Stomach (tissue), 9 donors: ENCODE measurements around the gene PCK2. TPM values are rescaled to one million over a fixed set of nuclear protein-coding genes. Genes with fewer than 3 reads are reported as not detected.

ENCODE experiments used
- DNase-seq, 2 donors: peaks; one replicate each; pipeline versions ENCODE4 v3.0.0 to v3.0.0-alpha.2; 2013 to 2019
- H3K27ac ChIP-seq, 5 donors: fragments of 200-600 bp in 4 of 5; sonication (generic) in 4 of 5; one replicate each; pipeline ENCODE4 v1.5.1; 2013 to 2019; ENCODE audit warnings: mild to moderate bottlenecking in 1 of 5, moderate library complexity in 1 of 5
- H3K27me3 ChIP-seq, 3 donors: fragments of 200-600 bp; sonication (generic); one replicate each; pipeline ENCODE4 v1.5.1; 2017 to 2019; ENCODE audit warnings: mixed run types in 1 of 3
- H3K36me3 ChIP-seq, 4 donors: fragments of 200-600 bp; sonication (generic); 1 replicate in 3 of 4; 2 replicates in 1 of 4; pipeline ENCODE4 v1.5.1; 2016 to 2019
- H3K4me1 ChIP-seq, 4 donors: fragments of 200-600 bp; sonication (generic); one replicate each; pipeline ENCODE4 v1.5.1; 2016 to 2019
- H3K4me3 ChIP-seq, 4 donors: fragments of 200-600 bp; sonication (generic) in 3 of 4; one replicate each; pipeline ENCODE4 v1.5.1; 2016 to 2019; ENCODE audit warnings: mild to moderate bottlenecking in 1 of 4
- H3K9me3 ChIP-seq, 4 donors: fragments of 200-600 bp; sonication (generic); one replicate each; pipeline ENCODE4 v1.5.1; 2016 to 2019
- EP300 ChIP-seq: sonication (generic); formaldehyde crosslinking; IDR thresholded peaks from one replicate; pipeline ENCODE4 v1.6.1; 2017; ENCODE audit warnings: antibody characterized with exemption
- POLR2A ChIP-seq, 4 donors: fragments of 450-650 bp; IDR thresholded peaks; one replicate each; pipeline ENCODE4 v1.6.1; 2016; ENCODE audit warnings: antibody characterized with exemption in 4 of 4, control low read depth in 2 of 4, mild to moderate bottlenecking in 1 of 4, moderate library complexity in 1 of 4
- POLR2AphosphoS5 ChIP-seq, 3 donors: sonication (generic); formaldehyde crosslinking; IDR thresholded peaks; one replicate each; pipeline ENCODE4 v1.6.1; 2016; ENCODE audit warnings: antibody characterized with exemption in 3 of 3
- WGBS, 5 donors: extraction: QIAGEN DNeasy Blood & Tissue Kit in 3 of 5; methylation state at CpG; one replicate each; pipeline versions ENCODE4 v1.1.5 to v1.1.7; 2013 to 2018; 5-methylcytosine and 5-hydroxymethylcytosine counted together
- intact Hi-C: fragments of 100-400 bp; cut with DNase I; formaldehyde crosslinking; loops from one replicate; pipeline ENCODE4 v1.15.1; 2023; ENCODE audit warnings: low total_unique reads
- polyA plus RNA-seq, 3 donors: library from polyadenylated mRNA; stranded (reverse); fragments of 200-250 nt; gene quantifications; one replicate each; pipeline ENCODE4 v1.2.3, GENCODE V29; 2013
- total RNA-seq, 5 donors: library from RNA; depleted of rRNA; stranded (reverse); fragments of >200 nt; gene quantifications; one replicate each; pipeline versions ENCODE4 v1.1.0 to v1.2.3, GENCODE V29; 2014 to 2016
- TF ChIP-seq, protein P1 (sequence below), 7 experiments: fragments of 450-650 bp in 4 of 7; fragments of 200-600 bp in 3 of 7; sonication (generic) in 3 of 7; IDR thresholded peaks; one replicate each; pipeline ENCODE4 v1.5.1; 2016 to 2019; ENCODE audit warnings: antibody characterized with exemption in 7 of 7, control low read depth in 2 of 7, mild to moderate bottlenecking in 1 of 7
- donor health status: healthy with polysubstance abuse.
- donor health status: Bipolar disorder and iron deficiency.
- donor health status: healthy.

Gene PCK2
- total and polyA plus RNA-seq, 8 donors, result 2.3 to 168 (median 14.6) TPM

DNA sequence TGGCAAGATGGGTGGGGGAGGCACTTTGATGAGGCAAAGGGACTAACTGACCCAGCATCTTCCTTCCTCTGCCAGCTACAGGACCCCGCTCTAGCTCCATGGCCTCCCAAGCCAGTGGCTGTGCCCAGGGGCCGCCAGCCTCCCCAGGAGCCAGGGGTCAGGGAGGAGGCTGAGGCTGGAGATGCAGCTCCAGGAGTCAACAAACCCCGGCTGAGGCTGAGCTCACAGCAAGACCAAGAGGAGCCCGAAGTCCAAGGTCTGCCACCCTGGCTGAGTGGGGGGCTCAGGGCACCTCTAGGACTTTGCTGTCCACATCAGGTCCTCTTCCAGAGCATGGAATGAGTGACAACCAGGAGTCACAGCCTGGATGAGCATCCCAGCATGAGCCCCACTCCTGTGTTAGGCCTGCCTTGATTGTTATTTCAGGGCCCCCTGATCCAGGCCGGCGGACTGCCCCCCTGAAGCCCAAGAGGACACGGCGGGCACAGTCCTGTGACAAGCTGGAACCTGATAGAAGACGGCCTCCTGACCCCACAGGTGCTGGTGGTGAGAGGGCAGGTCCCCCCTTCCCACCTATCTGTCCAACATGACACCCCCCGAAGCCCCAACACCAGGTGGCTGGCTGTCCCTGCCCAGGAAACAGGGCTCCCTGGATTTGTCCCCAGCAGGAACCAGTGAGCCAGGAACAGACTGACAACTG, 25.2 kb upstream of the PCK2 start:
- 86 to 95% (median 89%) methylated on average over 4 to 10 of the region's 10 CpGs for WGBS, 5 donors
- intact Hi-C loops, result no loop called here

DNA sequence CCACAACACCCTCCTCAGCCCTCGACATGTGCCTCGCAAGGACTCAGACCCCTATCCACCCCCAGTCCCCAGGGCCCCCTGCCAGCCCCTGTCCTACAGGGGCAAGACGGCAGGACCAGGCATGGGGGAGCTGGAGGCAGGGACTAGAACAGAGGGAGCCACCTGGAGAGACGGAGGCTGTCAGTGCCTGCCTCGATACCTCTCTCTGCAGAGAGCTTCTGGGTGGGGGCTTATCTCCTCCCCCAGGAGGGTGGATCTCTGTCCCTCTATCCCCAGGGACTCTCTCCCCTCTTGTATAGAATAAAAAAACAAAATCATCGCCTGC, 24.7 kb upstream of the PCK2 start:
- H3K4me1 ChIP-seq, result peaks cover 6 to 32% (median 27%) of the 10 kb centered on the region in 4 donors
- 86 to 94% (median 89%) methylated on average over 4 to 6 of the region's 6 CpGs for WGBS, 5 donors
- no peak for DNase-seq
- TF ChIP-seq, protein P1, sequence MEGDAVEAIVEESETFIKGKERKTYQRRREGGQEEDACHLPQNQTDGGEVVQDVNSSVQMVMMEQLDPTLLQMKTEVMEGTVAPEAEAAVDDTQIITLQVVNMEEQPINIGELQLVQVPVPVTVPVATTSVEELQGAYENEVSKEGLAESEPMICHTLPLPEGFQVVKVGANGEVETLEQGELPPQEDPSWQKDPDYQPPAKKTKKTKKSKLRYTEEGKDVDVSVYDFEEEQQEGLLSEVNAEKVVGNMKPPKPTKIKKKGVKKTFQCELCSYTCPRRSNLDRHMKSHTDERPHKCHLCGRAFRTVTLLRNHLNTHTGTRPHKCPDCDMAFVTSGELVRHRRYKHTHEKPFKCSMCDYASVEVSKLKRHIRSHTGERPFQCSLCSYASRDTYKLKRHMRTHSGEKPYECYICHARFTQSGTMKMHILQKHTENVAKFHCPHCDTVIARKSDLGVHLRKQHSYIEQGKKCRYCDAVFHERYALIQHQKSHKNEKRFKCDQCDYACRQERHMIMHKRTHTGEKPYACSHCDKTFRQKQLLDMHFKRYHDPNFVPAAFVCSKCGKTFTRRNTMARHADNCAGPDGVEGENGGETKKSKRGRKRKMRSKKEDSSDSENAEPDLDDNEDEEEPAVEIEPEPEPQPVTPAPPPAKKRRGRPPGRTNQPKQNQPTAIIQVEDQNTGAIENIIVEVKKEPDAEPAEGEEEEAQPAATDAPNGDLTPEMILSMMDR (IDR thresholded peaks at IDR 0.05), result no peak
- TF ChIP-seq POLR2A (IDR thresholded peaks at IDR 0.05) (no peak), EP300 (no peak), POLR2AphosphoS5 (IDR thresholded peaks at IDR 0.05) (no peak)
- peaks cover 0 to 18% (median 0%) of the 10 kb centered on the region in 3 donors for H3K27me3 ChIP-seq
- intact Hi-C loops, result no loop called here
- H3K36me3 ChIP-seq, result no peaks in the 10 kb centered on the region
- H3K27ac ChIP-seq, result no peak overlapping the region
- H3K9me3 ChIP-seq, result no peaks in the 10 kb centered on the region
- no peak overlapping the region for H3K4me3 ChIP-seq

More for the DNA sequence above, 25.2 kb upstream of the PCK2 start:
- no peaks in the 10 kb centered on the region for H3K9me3 ChIP-seq
- peaks cover 3 to 27% (median 22%) of the 10 kb centered on the region in 4 donors for H3K4me1 ChIP-seq
- H3K36me3 ChIP-seq, result no peaks in the 10 kb centered on the region
- no peak overlapping the region for H3K4me3 ChIP-seq
- TF ChIP-seq EP300 (no peak), POLR2A (IDR thresholded peaks at IDR 0.05) (no peak), POLR2AphosphoS5 (IDR thresholded peaks at IDR 0.05) (no peak)
- TF ChIP-seq, protein P1 (IDR thresholded peaks at IDR 0.05), result no peak
- no peak overlapping the region for H3K27ac ChIP-seq
- no peak for DNase-seq
- peaks cover 0 to 18% (median 0%) of the 10 kb centered on the region in 3 donors for H3K27me3 ChIP-seq

DNA sequence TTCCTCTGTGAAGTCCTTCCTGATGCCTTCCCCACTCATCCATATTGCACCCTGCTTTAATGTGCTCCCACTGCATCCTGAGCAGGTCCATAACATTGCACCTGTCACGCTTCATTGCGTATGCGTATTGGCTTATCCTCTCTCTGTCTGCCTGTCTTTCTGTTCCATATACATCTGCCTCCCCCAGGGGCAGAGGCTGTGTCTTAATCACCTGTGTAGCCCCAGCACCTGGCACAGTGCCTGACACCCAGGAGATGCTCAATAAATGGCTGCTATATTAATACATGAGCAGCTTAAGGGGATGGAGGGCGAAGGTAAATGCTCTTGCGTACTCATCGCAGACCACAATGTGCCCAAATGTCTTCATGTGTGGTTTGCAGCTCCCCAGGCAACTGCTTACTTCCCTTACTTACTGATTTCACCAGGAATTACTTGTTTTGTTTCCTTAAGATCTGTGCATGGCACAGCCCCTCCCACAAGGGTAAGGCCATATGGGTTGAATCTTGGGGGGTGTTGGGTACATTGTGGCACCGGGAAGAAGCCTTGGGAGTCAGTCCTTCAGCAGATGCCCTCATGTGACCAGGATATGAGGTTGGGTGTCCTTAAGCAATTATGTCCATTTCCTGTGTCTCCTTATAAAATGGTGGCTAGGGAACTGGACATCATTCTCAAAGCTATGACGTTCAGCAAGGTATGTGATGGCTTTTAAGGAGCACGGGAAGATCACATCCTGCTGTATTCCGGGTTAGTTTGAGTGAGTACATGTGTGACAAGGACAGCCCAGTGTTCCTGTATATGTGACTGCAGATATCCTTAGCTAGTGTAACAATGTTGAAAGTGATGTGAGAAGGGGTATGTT, 23.6 kb upstream of the PCK2 start:
- 81 to 87% (median 83%) methylated on average over 10 of the region's 10 CpGs for WGBS, 5 donors
- Histone ChIP-seq H3K4me1 (peaks cover 8 to 40% (median 38%) of the 10 kb centered on the region in 4 donors), H3K9me3 (no peaks in the 10 kb centered on the region), H3K27ac (no peak overlapping the region), H3K27me3 (peaks cover 0 to 18% (median 0%) of the 10 kb centered on the region in 3 donors), H3K36me3 (no peaks in the 10 kb centered on the region), H3K4me3 (no peak overlapping the region)
- intact Hi-C loops, result no loop called here
- no peak for DNase-seq
- no peak for TF ChIP-seq POLR2AphosphoS5 (IDR thresholded peaks at IDR 0.05)

DNA sequence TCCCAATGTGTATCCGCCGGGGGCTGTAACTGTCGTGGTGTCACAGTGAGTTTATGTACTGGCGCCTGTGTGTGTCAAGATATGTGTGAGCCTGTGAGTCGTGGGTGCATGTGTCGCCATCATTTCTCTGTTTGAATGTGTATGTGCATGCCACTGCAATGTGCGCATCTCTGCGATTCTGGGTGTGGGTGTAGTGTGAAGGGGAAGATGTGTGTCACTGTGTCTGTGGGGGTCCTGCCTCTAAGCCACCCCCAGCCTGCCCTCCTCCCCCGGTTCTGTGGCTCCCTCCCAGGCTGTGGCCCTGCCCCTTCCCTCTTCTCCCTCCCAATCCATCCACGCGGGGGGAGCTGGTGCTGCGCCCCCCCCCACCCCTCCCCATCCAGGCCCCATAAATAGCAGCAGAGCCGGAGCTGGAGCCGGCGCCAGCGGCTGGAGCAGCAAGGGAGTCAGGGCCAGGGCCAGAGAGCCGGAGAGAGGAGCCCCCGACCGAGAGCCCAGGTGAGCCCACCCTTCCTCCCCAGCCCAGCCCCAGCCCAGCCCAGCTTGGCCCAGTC, 22.9 kb upstream of the PCK2 start, which contains the start of gene CPNE6:
TSS of gene CPNE6 (plus strand) at position 419 of the 554 bp plus-strand sequence. CDS start 1,375 bp downstream, outside the sequence.
- Histone ChIP-seq H3K4me3 (no peak within 1 kb of the TSS), H3K4me1 (peaks cover 8 to 41% (median 39%) of the 10 kb centered on the region in 4 donors), H3K27ac (no peak within 1 kb of the TSS), H3K36me3 (no peaks in the 10 kb centered on the region), H3K27me3 (peaks cover 0 to 18% (median 0%) of the 10 kb centered on the region in 3 donors), H3K9me3 (no peaks in the 10 kb centered on the region)
- TF ChIP-seq EP300, result no peak
- TF ChIP-seq, protein P1 (IDR thresholded peaks at IDR 0.05), result no peak
- no peak for TF ChIP-seq POLR2A (IDR thresholded peaks at IDR 0.05)
- no peak for TF ChIP-seq POLR2AphosphoS5 (IDR thresholded peaks at IDR 0.05)
- intact Hi-C loops, result no loop called here
- 64 to 74% (median 66%) methylated on average over 12 to 19 of the region's 19 CpGs for WGBS, 5 donors
- DNase-seq, result no peak
